Measurements from ENCODE around the gene CASR.
"Not testable (repeated sequence)": the region's sequence is repeated elsewhere in the genome, so short reads cannot be mapped to it uniquely, and the experiment has no call there.

CASR gene, protein sequence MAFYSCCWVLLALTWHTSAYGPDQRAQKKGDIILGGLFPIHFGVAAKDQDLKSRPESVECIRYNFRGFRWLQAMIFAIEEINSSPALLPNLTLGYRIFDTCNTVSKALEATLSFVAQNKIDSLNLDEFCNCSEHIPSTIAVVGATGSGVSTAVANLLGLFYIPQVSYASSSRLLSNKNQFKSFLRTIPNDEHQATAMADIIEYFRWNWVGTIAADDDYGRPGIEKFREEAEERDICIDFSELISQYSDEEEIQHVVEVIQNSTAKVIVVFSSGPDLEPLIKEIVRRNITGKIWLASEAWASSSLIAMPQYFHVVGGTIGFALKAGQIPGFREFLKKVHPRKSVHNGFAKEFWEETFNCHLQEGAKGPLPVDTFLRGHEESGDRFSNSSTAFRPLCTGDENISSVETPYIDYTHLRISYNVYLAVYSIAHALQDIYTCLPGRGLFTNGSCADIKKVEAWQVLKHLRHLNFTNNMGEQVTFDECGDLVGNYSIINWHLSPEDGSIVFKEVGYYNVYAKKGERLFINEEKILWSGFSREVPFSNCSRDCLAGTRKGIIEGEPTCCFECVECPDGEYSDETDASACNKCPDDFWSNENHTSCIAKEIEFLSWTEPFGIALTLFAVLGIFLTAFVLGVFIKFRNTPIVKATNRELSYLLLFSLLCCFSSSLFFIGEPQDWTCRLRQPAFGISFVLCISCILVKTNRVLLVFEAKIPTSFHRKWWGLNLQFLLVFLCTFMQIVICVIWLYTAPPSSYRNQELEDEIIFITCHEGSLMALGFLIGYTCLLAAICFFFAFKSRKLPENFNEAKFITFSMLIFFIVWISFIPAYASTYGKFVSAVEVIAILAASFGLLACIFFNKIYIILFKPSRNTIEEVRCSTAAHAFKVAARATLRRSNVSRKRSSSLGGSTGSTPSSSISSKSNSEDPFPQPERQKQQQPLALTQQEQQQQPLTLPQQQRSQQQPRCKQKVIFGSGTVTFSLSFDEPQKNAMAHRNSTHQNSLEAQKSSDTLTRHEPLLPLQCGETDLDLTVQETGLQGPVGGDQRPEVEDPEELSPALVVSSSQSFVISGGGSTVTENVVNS

GRCh38 chr3:122183521-122183892 lies at the start of gene CASR:
Gene CASR, plus strand, starts transcription at chr3:122183668. Its CDS starts 70,522 bp downstream, at chr3:122254190.
- no peak for DNase-seq

GRCh38 chr3:122146466-122146865 lies 37.0 kb upstream of the CASR start:
- peak; percentile 29 for DNase-seq

GRCh38 chr3:122148941-122149627 lies 34.4 kb upstream of the CASR start:
- DNase-seq: no peak

DNA sequence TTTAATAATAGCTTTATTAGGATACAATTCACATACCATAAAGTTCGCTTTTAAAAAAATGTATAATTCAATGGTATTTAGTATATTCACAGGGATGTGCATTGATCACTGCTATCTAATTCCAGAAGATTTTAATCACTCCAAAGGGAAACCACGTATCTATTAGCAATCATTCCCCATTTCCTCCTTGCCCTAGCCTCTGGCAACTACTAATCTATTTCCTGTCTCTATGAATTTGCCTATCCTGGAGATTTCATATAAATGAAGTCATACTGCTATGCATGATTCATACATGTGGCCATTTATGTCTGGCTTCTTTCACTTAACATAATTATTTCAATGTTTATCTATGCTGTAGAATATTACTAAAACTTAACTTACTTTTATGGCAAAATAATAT lies 32.0 kb upstream of the CASR start:
- peak; percentile 7 for DNase-seq

GRCh38 chr3:122164983-122165382 lies 18.5 kb upstream of the CASR start:
- not testable (repeated sequence) for DNase-seq

DNA sequence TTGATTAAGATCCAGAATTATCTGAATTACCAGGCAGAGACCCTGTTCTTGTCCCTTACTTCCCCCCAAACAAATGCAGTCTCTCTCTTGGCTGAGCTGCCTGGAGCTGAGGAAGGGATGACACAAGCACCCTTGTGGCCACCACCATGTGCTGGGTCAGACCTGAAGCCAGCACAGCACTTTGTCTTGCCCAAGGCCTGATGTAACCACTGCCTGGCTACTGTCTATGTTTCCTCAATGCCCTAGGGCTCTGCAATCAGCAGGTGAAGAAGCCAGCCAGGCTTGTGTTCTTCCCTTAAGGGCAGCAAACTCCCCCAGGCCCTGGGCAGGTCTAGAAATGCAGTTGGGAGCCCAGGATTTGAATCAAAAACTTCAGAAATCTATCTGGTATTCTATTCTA lies 15.8 kb upstream of the CASR start:
- DNase-seq: peak; percentile 21

DNA sequence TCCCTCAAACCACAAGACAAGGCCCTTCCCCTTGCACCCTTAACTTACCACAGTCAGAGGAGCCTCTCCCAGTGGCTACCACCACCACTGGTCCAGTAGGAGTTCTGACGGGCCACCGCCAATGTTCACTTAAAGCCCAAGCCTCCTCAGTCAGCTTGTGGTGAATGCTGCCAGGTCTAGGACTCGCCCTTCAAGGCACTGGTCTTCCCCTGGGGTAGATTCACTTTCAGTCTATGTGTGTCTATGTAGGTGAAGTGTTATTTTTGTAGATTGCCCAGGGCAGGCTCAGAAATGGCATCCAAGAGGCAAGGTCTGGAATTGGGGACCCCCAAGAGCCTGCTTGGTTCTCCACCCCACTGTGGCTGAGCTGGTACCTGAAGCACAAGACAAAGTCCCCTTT lies 15.4 kb upstream of the CASR start:
- no peak for DNase-seq

- DNase-seq: no peak
Measured at GRCh38 chr3:122169911-122170310, 13.6 kb upstream of the CASR start.

- peak; percentile 27 for DNase-seq
Measured at GRCh38 chr3:122171361-122171760, 12.1 kb upstream of the CASR start.

GRCh38 chr3:122178711-122179110 lies 4.8 kb upstream of the CASR start:
- no peak for DNase-seq

GRCh38 chr3:122183893-122184590 lies 574 bp downstream of the CASR start:
- no peak for DNase-seq

- no peak for DNase-seq
Measured at GRCh38 chr3:122184591-122184929, 1.1 kb downstream of the CASR start.

- no peak for DNase-seq
Measured at GRCh38 chr3:122186372-122186771, 2.9 kb downstream of the CASR start.

- DNase-seq: no peak
Measured at GRCh38 chr3:122188737-122189136, 5.3 kb downstream of the CASR start.

- no peak for DNase-seq
Measured at GRCh38 chr3:122189357-122189756, 5.9 kb downstream of the CASR start.

DNA sequence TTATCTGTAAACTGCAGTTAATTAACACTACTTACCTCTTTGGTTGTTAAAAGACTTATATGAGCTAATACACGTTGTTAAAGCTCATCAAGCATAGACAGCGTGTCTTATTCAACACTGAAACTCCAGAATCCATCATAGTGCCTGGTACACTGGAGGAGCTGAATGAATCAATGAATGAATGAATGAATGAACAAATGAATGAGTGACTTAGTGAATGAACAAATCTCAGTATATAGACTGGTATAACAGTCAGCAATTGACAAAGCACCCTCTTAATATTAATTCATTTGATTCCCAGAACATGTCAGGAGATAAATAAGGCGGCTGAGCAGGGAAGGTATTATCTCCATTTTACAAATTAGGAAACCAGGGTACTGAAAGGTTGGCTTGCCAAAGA lies 7.1 kb downstream of the CASR start:
- no peak for DNase-seq

DNA sequence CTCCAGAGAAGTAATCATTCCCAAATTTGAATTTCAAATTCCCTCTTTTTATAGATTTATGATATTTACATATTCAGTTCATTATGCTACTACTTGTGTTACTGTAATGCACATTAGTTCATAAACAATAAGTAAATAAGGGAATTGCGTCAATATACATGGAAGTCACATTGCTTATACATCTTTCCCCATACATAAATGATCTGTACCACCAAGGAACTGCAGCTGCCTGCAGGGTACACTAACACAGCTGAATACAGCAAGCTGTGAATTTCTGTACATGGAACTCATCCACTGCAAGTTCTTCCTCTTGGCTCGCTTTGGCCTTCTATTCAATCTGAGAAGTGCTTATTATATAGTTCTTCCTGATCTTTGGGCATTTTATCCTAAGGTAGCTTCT lies 15.5 kb downstream of the CASR start:
- no peak for DNase-seq

- no peak for DNase-seq
Measured at GRCh38 chr3:122199552-122199951, 16.1 kb downstream of the CASR start.

DNA sequence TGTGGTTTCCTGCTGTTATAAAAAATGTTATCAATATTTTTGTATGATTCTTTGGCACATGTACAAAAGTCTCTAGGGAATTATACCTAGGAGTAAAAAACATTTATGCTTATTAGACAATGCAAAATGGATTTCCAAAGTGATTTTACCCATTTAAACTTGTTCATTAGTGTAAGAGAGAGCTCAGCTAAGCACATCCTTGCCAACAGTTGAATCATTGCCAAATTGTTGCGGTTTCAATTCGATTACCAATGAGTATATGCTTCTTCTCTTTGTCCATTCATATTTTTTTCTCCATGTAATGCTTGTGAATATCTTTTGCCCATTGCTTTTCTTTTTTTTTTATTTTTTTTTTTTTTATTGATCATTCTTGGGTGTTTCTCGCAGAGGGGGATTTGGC lies 17.2 kb downstream of the CASR start:
- DNase-seq: no peak

- DNase-seq: not testable (repeated sequence)
Measured at GRCh38 chr3:122201476-122201875, 18.0 kb downstream of the CASR start.

GRCh38 chr3:122208579-122208978 lies 25.1 kb downstream of the CASR start:
- no peak for DNase-seq

- no peak for DNase-seq
Measured at GRCh38 chr3:122213650-122214049, 30.2 kb downstream of the CASR start.

- no peak for DNase-seq
Measured at GRCh38 chr3:122214711-122215110, 31.2 kb downstream of the CASR start.
